ENCODE measurements around the gene OBSCN. TPM values are rescaled to one million over a fixed set of nuclear protein-coding genes. Genes with fewer than 3 reads are reported as not detected.

The OBSCN gene
- total and polyA plus RNA-seq, 11 donors, result 155 to 524 (median 354) TPM

- 52 to 77% (median 63%) methylated on average over 14 to 18 of the region's 18 CpGs for WGBS, 4 donors
- ATAC-seq (peak in 3 of 4 donors; percentile 3 to 27 (median 26)), DNase-seq (peak in 4 of 5 donors; percentile 29 to 80 (median 62))
- intact Hi-C loops (cut with DNase I), result loop anchor here in 1 of 10 donors (10.0 kb wide), 1 partner anchor 235 kb away; no protein-coding TSS in a partner anchor
- Histone ChIP-seq H3K4me1 (peaks cover 5 to 93% (median 37%) of the 10 kb centered on the region in 12 donors), H3K4me3 (peak overlapping the region in 9 of 12 donors; percentile 3 to 45 (median 34)), H3K36me3 (peaks cover 0 to 6% (median 0%) of the 10 kb centered on the region in 9 donors), H3K27ac (peak overlapping the region; percentile 76 to 97 (median 91)), H3K9me3 (no peaks in the 10 kb centered on the region), H3K27me3 (no peaks in the 10 kb centered on the region)
- no peak for TF ChIP-seq CTCF (IDR thresholded peaks at IDR 0.05)
- peak in 1 of 2 donors; percentile 30 for TF ChIP-seq POLR2A (IDR thresholded peaks at IDR 0.05)
Measured at GRCh38 chr1:228369608-228370438, 162.0 kb downstream of the OBSCN start.

GRCh38 chr1:228370439-228370940 is 162.6 kb downstream of the OBSCN start:
- Histone ChIP-seq H3K4me3 (peak overlapping the region in 11 of 12 donors; percentile 8 to 45 (median 31)), H3K27me3 (no peaks in the 10 kb centered on the region), H3K36me3 (peaks cover 0 to 6% (median 0%) of the 10 kb centered on the region in 9 donors), H3K4me1 (peaks cover 5 to 94% (median 42%) of the 10 kb centered on the region in 12 donors), H3K9me3 (no peaks in the 10 kb centered on the region), H3K27ac (peak overlapping the region; percentile 76 to 97 (median 91))
- ATAC-seq (no peak), DNase-seq (peak in 4 of 5 donors; percentile 18 to 63 (median 27))
- 63 to 80% (median 76%) methylated on average over 2 to 10 of the region's 10 CpGs for WGBS, 4 donors
- intact Hi-C loops (cut with DNase I), result loop anchor here in 1 of 10 donors (10.0 kb wide), 1 partner anchor 236 kb away; no protein-coding TSS in a partner anchor
- TF ChIP-seq POLR2A (IDR thresholded peaks at IDR 0.05) (no peak), CTCF (IDR thresholded peaks at IDR 0.05) (peak in 1 of 12 donors; percentile 11)

- peaks cover 0 to 10% (median 0%) of the 10 kb centered on the region in 9 donors for H3K36me3 ChIP-seq
Measured at GRCh38 chr1:228370941-228371740, 163.3 kb downstream of the OBSCN start.

More at GRCh38 chr1:228370941-228371740, 163.3 kb downstream of the OBSCN start:
- TF ChIP-seq POLR2A (IDR thresholded peaks at IDR 0.05), result peak in 1 of 2 donors; percentile 42
- peak in 1 of 12 donors; percentile 9 for TF ChIP-seq CTCF (IDR thresholded peaks at IDR 0.05)
- Histone ChIP-seq H3K4me3 (peak overlapping the region in 11 of 12 donors; percentile 8 to 45 (median 31)), H3K27ac (peak overlapping the region; percentile 76 to 97 (median 91)), H3K9me3 (no peaks in the 10 kb centered on the region), H3K27me3 (no peaks in the 10 kb centered on the region), H3K4me1 (peaks cover 8 to 94% (median 44%) of the 10 kb centered on the region in 12 donors)
- WGBS, 4 donors, result 46 to 60% (median 52%) methylated on average over 19 to 50 of the region's 50 CpGs
- DNase-seq, result peak; percentile 72 to 92 (median 87)
- intact Hi-C loops (cut with DNase I), result loop anchor here in 1 of 10 donors (10.0 kb wide), 1 partner anchor 236 kb away; no protein-coding TSS in a partner anchor
- ATAC-seq, result peak; percentile 8 to 38 (median 22)

Measured in heart left ventricle (tissue), 16 donors.